GM12874 (cell line): Measurements from ENCODE around the gene ITPRID1.

Experiments used
- CTCF ChIP-seq: IDR thresholded peaks from 2 replicates; pipeline ENCODE4 v1.5.1; 2011; ENCODE audit warnings: low read depth, mild to moderate bottlenecking, control low read depth, low read length, moderate library complexity; ENCODE audit not compliant: insufficient read depth

ITPRID1 gene

GRCh38 chr7:31663072-31663471 lies 149.2 kb downstream of the ITPRID1 start:
- TF ChIP-seq CTCF = no peak

GRCh38 chr7:31664890-31665289 lies 151.0 kb downstream of the ITPRID1 start:
- TF ChIP-seq CTCF = no peak

- TF ChIP-seq CTCF = no peak
These were observed 151.7 kb downstream of the ITPRID1 start for GRCh38 chr7:31665546-31665945.

- no peak for TF ChIP-seq CTCF
These were observed 155.6 kb downstream of the ITPRID1 start for GRCh38 chr7:31669461-31669860.

GRCh38 chr7:31679574-31680305 lies 165.8 kb downstream of the ITPRID1 start:
- no peak for TF ChIP-seq CTCF

GRCh38 chr7:31683445-31684225 lies 169.7 kb downstream of the ITPRID1 start:
- TF ChIP-seq CTCF = no peak

- no peak for TF ChIP-seq CTCF
These were observed 173.3 kb downstream of the ITPRID1 start, which contains the start of gene PPP1R17 for GRCh38 chr7:31687024-31687748. Gene PPP1R17, plus strand, starts transcription at chr7:31687215. Its CDS starts 5,227 bp downstream, at chr7:31692442.
